Endodermal cell (in vitro differentiated cells): ENCODE data around the gene FEM1C. TPM values are rescaled to one million over a fixed set of nuclear protein-coding genes. Genes with fewer than 3 reads are reported as not detected.

Source experiments
- DNase-seq: peaks from one replicate; pipeline ENCODE4 v3.0.0-alpha.2; 2017
- H3K27ac ChIP-seq: 2 replicates; pipeline ENCODE4 v1.5.1; 2013; ENCODE audit warnings: mild to moderate bottlenecking, low read depth, low read length, moderate library complexity
- H3K27me3 ChIP-seq: 2 replicates; pipeline ENCODE4 v1.6.1; 2013; ENCODE audit warnings: mild to moderate bottlenecking, low read length, moderate library complexity; ENCODE audit not compliant: insufficient read depth, control insufficient read depth, poor library complexity, severe bottlenecking
- H3K36me3 ChIP-seq: 2 replicates; pipeline ENCODE4 v1.7.0; 2013; ENCODE audit warnings: mild to moderate bottlenecking, low read length, moderate library complexity; ENCODE audit not compliant: control insufficient read depth, insufficient read depth
- H3K4me1 ChIP-seq: one replicate; pipeline ENCODE4 v1.7.0; 2013; ENCODE audit warnings: low read length; ENCODE audit not compliant: control insufficient read depth, insufficient read depth
- H3K4me3 ChIP-seq: 2 replicates; pipeline ENCODE4 v1.5.1; 2013; ENCODE audit warnings: mild to moderate bottlenecking, low read length, moderate library complexity
- H3K9ac ChIP-seq: 2 replicates; pipeline ENCODE4 v1.6.1; 2013; ENCODE audit warnings: mild to moderate bottlenecking, low read length, moderate library complexity; ENCODE audit not compliant: poor library complexity, severe bottlenecking; ENCODE audit errors: extremely low read depth
- H3K9me3 ChIP-seq: 2 replicates; pipeline ENCODE4 v1.6.1; 2013; ENCODE audit warnings: mild to moderate bottlenecking, low read length, moderate library complexity; ENCODE audit not compliant: control insufficient read depth
- H3K27ac Mint-ChIP-seq: 2 replicates; pipeline ENCODE4 v1.8.0; 2020; ENCODE audit warnings: mixed read lengths
- H3K27me3 Mint-ChIP-seq: 2 replicates; pipeline ENCODE4 v1.8.0; 2021; ENCODE audit warnings: mild to moderate bottlenecking, mixed read lengths; ENCODE audit not compliant: insufficient read depth
- H3K36me3 Mint-ChIP-seq: 2 replicates; pipeline ENCODE4 v1.8.0; 2020; ENCODE audit warnings: low read depth, mixed read lengths
- H3K4me1 Mint-ChIP-seq: 2 replicates; pipeline ENCODE4 v1.8.0; 2020; ENCODE audit warnings: mixed read lengths
- H3K4me3 Mint-ChIP-seq: 2 replicates; pipeline ENCODE4 v1.8.0; 2020; ENCODE audit warnings: mild to moderate bottlenecking, moderate library complexity, mixed read lengths
- H3K9me3 Mint-ChIP-seq: 2 replicates; pipeline ENCODE4 v1.8.0; 2020; ENCODE audit warnings: mild to moderate bottlenecking, mixed read lengths
- WGBS, 2 experiments: methylation state at CpG; one replicate each; pipeline versions ENCODE4 v1.1.5 to v1.1.7; 2013; ENCODE audit warnings: missing lambda C conversion rate in 2 of 2, mixed read lengths in 1 of 2; ENCODE audit not compliant: insufficient coverage in 1 of 2, insufficient read length in 1 of 2; 5-methylcytosine and 5-hydroxymethylcytosine counted together
- total RNA-seq, 2 donors: library from RNA; stranded (reverse); fragmentation: NEBNext Ultra II Directional in 1 of 2; extraction: Animal tissue kit (Norgen Biotek cat#: 25700) in 1 of 2; gene quantifications; 2 replicates in 1 of 2; 3 replicates in 1 of 2; pipeline ENCODE4 v1.2.1, GENCODE V29; 2021
- TF ChIP-seq, protein P1 (sequence below): fragments of 200-600 bp; sonication (generic); conservative IDR thresholded peaks from 2 replicates; pipeline ENCODE4 v1.5.0; 2021; ENCODE audit warnings: antibody characterized with exemption, mild to moderate bottlenecking

Gene FEM1C
- total RNA-seq, 2 donors from 2014 or later: 12.3 to 14.4 TPM

DNA sequence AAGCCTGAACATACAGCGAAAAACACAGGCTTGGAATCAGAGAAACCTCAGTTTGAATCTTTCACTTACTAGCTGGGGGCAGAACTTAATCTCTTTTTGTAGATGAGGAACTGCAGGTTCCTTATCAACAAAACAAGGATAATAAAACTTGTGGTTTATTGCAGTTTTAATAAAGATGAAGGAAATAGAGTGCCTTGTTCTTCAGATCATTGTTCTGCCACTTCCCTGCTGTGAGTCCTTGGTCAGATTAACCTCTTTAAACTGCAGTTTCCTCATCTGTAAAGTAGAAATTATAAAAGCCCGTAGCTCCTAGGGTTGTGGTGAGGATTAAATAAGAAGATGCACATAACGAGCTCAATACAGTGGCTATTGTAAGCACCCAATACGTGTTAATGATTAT lies 57.4 kb downstream of the FEM1C start:
- Mint-ChIP-seq H3K27me3 (no peaks in the 10 kb centered on the region), H3K4me1 (peaks cover 5% of the 10 kb centered on the region)

DNA sequence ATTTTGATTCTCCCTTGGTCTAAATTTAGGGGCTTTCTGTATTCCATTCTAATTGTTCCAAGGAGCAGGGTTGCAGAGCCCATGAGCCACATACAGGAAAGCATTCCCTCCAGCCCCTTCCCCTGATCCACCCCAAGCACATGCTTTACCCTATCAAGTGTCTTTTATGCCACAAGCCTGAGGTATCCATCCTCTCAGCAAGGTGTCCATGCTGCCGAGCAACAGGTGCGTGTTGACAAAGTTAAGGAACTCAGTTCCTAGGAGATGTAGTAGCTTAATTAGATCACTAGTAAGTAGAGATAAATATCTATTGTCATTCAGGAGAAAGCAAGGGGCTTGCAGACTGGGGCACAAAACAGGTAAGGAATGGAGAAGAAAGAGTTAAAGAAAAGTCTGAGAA lies 57.8 kb downstream of the FEM1C start:
- H3K4me1 Mint-ChIP-seq: peaks cover 5% of the 10 kb centered on the region
- Histone ChIP-seq H3K4me3 (no peak overlapping the region), H3K36me3 (no peaks in the 10 kb centered on the region), H3K4me1 (no peaks in the 10 kb centered on the region), H3K27me3 (no peaks in the 10 kb centered on the region), H3K9me3 (no peaks in the 10 kb centered on the region), H3K27ac (no peak overlapping the region), H3K9ac (no peak overlapping the region)
- H3K27ac Mint-ChIP-seq: no peak overlapping the region
- no peaks in the 10 kb centered on the region for H3K9me3 Mint-ChIP-seq
- H3K36me3 Mint-ChIP-seq: no peaks in the 10 kb centered on the region
- no peak overlapping the region for H3K4me3 Mint-ChIP-seq
- DNase-seq: no peak
- TF ChIP-seq, protein P1, sequence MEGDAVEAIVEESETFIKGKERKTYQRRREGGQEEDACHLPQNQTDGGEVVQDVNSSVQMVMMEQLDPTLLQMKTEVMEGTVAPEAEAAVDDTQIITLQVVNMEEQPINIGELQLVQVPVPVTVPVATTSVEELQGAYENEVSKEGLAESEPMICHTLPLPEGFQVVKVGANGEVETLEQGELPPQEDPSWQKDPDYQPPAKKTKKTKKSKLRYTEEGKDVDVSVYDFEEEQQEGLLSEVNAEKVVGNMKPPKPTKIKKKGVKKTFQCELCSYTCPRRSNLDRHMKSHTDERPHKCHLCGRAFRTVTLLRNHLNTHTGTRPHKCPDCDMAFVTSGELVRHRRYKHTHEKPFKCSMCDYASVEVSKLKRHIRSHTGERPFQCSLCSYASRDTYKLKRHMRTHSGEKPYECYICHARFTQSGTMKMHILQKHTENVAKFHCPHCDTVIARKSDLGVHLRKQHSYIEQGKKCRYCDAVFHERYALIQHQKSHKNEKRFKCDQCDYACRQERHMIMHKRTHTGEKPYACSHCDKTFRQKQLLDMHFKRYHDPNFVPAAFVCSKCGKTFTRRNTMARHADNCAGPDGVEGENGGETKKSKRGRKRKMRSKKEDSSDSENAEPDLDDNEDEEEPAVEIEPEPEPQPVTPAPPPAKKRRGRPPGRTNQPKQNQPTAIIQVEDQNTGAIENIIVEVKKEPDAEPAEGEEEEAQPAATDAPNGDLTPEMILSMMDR: no peak
- 79% methylated on average over 2 of the region's 2 CpGs; no CpG with 5 or more reads in 1 of the 2 experiments for WGBS, 2 experiments
- no peaks in the 10 kb centered on the region for H3K27me3 Mint-ChIP-seq

More for the DNA sequence above, 57.4 kb downstream of the FEM1C start:
- no peak overlapping the region for H3K4me3 ChIP-seq
- H3K27ac ChIP-seq: no peak overlapping the region
- Mint-ChIP-seq H3K27ac (no peak overlapping the region), H3K9me3 (no peaks in the 10 kb centered on the region), H3K36me3 (no peaks in the 10 kb centered on the region), H3K4me3 (no peak overlapping the region)
- 85 to 92% methylated on average over 3 to 4 of the region's 4 CpGs for whole genome bisulfite sequencing, 2 experiments
- DNase-seq: no peak
- H3K36me3 ChIP-seq: no peaks in the 10 kb centered on the region
- no peak overlapping the region for H3K9ac ChIP-seq
- TF ChIP-seq, protein P1: no peak
- no peaks in the 10 kb centered on the region for H3K4me1 ChIP-seq
- H3K9me3 ChIP-seq: no peaks in the 10 kb centered on the region
- no peaks in the 10 kb centered on the region for H3K27me3 ChIP-seq

DNA sequence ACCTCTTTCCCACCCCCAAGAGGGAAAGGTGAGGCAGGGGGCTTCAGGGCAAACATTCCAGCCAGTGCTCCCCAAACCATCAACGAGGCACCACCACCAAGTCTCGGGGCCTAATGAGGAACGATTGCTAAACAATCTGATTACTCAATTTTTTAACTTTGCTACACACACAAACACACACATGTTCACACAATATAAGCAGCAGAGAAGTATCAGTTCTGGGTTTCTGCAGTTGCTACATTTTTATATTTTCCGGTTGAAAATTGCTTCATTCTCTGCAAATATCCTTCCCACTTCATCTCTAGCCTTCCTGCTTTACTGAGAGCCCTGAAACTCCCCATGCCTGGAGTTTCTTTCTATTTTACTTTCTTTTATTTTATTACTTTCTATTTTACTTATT lies 60.2 kb downstream of the FEM1C start:
- H3K4me1 ChIP-seq: no peaks in the 10 kb centered on the region
- no peaks in the 10 kb centered on the region for H3K9me3 Mint-ChIP-seq
- no peak overlapping the region for H3K27ac ChIP-seq
- no peak overlapping the region for H3K27ac Mint-ChIP-seq
- TF ChIP-seq, protein P1: no peak
- H3K9me3 ChIP-seq: no peaks in the 10 kb centered on the region
- no peaks in the 10 kb centered on the region for H3K27me3 ChIP-seq
- no peaks in the 10 kb centered on the region for H3K36me3 Mint-ChIP-seq
- peaks cover 5% of the 10 kb centered on the region for H3K4me1 Mint-ChIP-seq
- no peak overlapping the region for H3K4me3 Mint-ChIP-seq
- no peak for DNase-seq
- H3K9ac ChIP-seq: no peak overlapping the region
- H3K4me3 ChIP-seq: no peak overlapping the region
- no peaks in the 10 kb centered on the region for H3K36me3 ChIP-seq
- 89 to 94% methylated on average over 1 to 4 of the region's 4 CpGs for WGBS, 2 experiments
- no peaks in the 10 kb centered on the region for H3K27me3 Mint-ChIP-seq
